ENCODE data around the gene FTH1. TPM values are rescaled to one million over a fixed set of nuclear protein-coding genes. Genes with fewer than 3 reads are reported as not detected.

The FTH1 gene
- total and polyA plus RNA-seq, 10 donors = 1,915 to 3,321 (median 2,501) TPM

- H3K4me1 ChIP-seq = peaks cover 2 to 73% (median 50%) of the 10 kb centered on the region in 6 donors
- no peaks in the 10 kb centered on the region for H3K9me3 ChIP-seq
- peak overlapping the region in 6 of 8 donors; percentile 46 to 82 (median 75) for H3K27ac ChIP-seq
- no peaks in the 10 kb centered on the region for H3K36me3 ChIP-seq
- intact Hi-C loops (cut with DNase I; ENCODE audit: low total_unique reads) = no loop called here
- DNase-seq = no peak
- H3K27me3 ChIP-seq (replicated peaks in 1 of 7) = peaks cover 0 to 51% (median 22%) of the 10 kb centered on the region in 7 donors
- peak overlapping the region in 2 of 8 donors; percentile 66 to 79 for H3K4me3 ChIP-seq
- no peak for TF ChIP-seq CTCF (IDR thresholded peaks at IDR 0.05 in 8 of 11, conservative IDR thresholded peaks at IDR 0.05 in 3 of 11)
- 75 to 84% (median 78%) methylated on average over 13 to 14 of the region's 14 CpGs for WGBS, 5 donors
These were observed 49.0 kb downstream of the FTH1 start for GRCh38 chr11:61918251-61918937.

- peak within 1 kb of the TSS; percentile 40 to 79 (median 52) for H3K4me3 ChIP-seq
- intact Hi-C loops (cut with DNase I; ENCODE audit: low total_unique reads) = no loop called here
- H3K9me3 ChIP-seq = no peaks in the 10 kb centered on the region
- peaks cover 0 to 73% (median 48%) of the 10 kb centered on the region in 6 donors for H3K4me1 ChIP-seq
- H3K36me3 ChIP-seq = no peaks in the 10 kb centered on the region
- peak; percentile 84 for DNase-seq
- peak within 1 kb of the TSS in 7 of 8 donors; percentile 67 to 82 (median 73) for H3K27ac ChIP-seq
- TF ChIP-seq POLR2A (IDR thresholded peaks at IDR 0.05) (no peak), POLR2AphosphoS5 (IDR thresholded peaks at IDR 0.05) (peak; percentile 57 to 69 (median 62)), CTCF (IDR thresholded peaks at IDR 0.05 in 8 of 11, conservative IDR thresholded peaks at IDR 0.05 in 3 of 11) (no peak)
- WGBS, 5 donors = 4 to 9% (median 4%) methylated on average over 27 to 74 of the region's 74 CpGs
- H3K27me3 ChIP-seq (replicated peaks in 1 of 7) = peaks cover 0 to 51% (median 22%) of the 10 kb centered on the region in 7 donors
These were observed 49.9 kb downstream of the FTH1 start, which contains the start of gene RAB3IL1 for GRCh38 chr11:61917334-61918109. RAB3IL1 (minus strand) TSS chr11:61917566; CDS start chr11:61917367, 199 bp downstream.

DNA sequence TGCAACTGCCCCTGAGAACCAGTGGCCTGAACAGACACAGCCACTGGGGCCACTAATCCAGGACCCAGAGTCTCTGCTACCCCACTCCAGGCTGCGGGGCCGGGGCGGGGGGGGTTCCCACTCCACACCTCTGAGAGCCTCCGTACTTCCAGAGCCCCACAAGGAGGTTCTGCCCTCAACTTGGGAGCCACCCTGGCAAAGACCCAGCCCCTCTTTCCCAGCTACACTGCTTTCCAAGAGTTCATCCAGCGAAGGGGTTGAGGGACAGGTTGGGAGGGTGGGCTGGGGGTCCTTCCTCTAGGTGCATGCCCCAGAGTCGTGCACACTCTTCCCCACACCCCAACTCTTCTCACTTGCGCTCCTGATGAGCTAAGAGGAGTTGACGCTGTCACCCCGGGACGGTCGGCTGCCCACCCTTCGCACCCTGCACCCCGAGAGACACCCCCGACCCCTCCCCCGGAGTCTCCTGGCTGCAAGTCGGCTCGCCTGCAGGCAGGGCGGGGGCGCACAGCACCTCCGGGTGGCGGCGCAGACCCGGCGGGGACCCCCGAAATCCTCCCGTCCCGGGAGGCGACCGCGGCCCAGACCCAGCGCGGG is 50.6 kb downstream of the FTH1 start:
- no peak for TF ChIP-seq POLR2A (IDR thresholded peaks at IDR 0.05)
- no peak for TF ChIP-seq POLR2AphosphoS5 (IDR thresholded peaks at IDR 0.05)
- TF ChIP-seq CTCF (IDR thresholded peaks at IDR 0.05 in 8 of 11, conservative IDR thresholded peaks at IDR 0.05 in 3 of 11) = no peak
- WGBS, 5 donors = 4 to 9% (median 5%) methylated on average over 14 to 32 of the region's 32 CpGs
- H3K4me1 ChIP-seq = peaks cover 5 to 73% (median 48%) of the 10 kb centered on the region in 6 donors
- H3K36me3 ChIP-seq = no peaks in the 10 kb centered on the region
- intact Hi-C loops (cut with DNase I; ENCODE audit: low total_unique reads) = no loop called here
- H3K9me3 ChIP-seq = no peaks in the 10 kb centered on the region
- peaks cover 0 to 51% (median 22%) of the 10 kb centered on the region in 7 donors for H3K27me3 ChIP-seq (replicated peaks in 1 of 7)
- peak overlapping the region; percentile 40 to 79 (median 52) for H3K4me3 ChIP-seq
- peak overlapping the region in 7 of 8 donors; percentile 67 to 82 (median 73) for H3K27ac ChIP-seq
- no peak for DNase-seq
